Endothelial cell of umbilical vein (primary cell): ENCODE measurements around the gene OXSR1.

Source experiments
- EZH2 ChIP-seq: IDR thresholded peaks from 2 replicates; pipeline ENCODE4 v1.6.1; 2012; ENCODE audit warnings: borderline replicate concordance, low read depth, mild to moderate bottlenecking, moderate library complexity, low read length, inconsistent platforms; ENCODE audit not compliant: severe bottlenecking
- FOS ChIP-seq: IDR thresholded peaks from 2 replicates; pipeline ENCODE4 v1.6.1; 2011; ENCODE audit warnings: mild to moderate bottlenecking, low read length, moderate library complexity, borderline replicate concordance; ENCODE audit not compliant: insufficient read depth
- GATA2 ChIP-seq: IDR thresholded peaks from 2 replicates; pipeline ENCODE4 v1.7.0; 2011; ENCODE audit warnings: low read depth, mild to moderate bottlenecking, moderate library complexity, mixed read lengths, low read length; ENCODE audit not compliant: insufficient read length, insufficient read depth
- JUN ChIP-seq: IDR thresholded peaks from 2 replicates; pipeline ENCODE4 v1.6.1; 2011; ENCODE audit warnings: borderline replicate concordance, low read depth; ENCODE audit not compliant: insufficient read length, insufficient read depth
- MYC ChIP-seq: IDR thresholded peaks from one replicate; pipeline ENCODE4 v1.6.1; 2011; ENCODE audit warnings: mild to moderate bottlenecking, low read depth, low read length
- POLR2A ChIP-seq: IDR thresholded peaks from 2 replicates; pipeline ENCODE4 v1.6.1; 2012; ENCODE audit warnings: low read depth, mild to moderate bottlenecking, control low read depth, low read length
- POLR2AphosphoS5 ChIP-seq: IDR thresholded peaks from 2 replicates; pipeline ENCODE4 v1.6.1; 2012; ENCODE audit warnings: low read depth, mild to moderate bottlenecking, control low read depth, low read length, moderate library complexity; ENCODE audit not compliant: insufficient read depth
- TF ChIP-seq, protein P1 (sequence below), 2 donors: IDR thresholded peaks; 1 replicate in 1 of 2; 2 replicates in 1 of 2; pipeline ENCODE4 v1.5.1; 2011; ENCODE audit warnings: low read length in 2 of 2, mild to moderate bottlenecking in 2 of 2, moderate library complexity in 2 of 2, control low read depth in 1 of 2, inconsistent platforms in 1 of 2, low read depth in 1 of 2; ENCODE audit not compliant: insufficient read depth in 1 of 2; ENCODE audit errors: extremely low read depth in 1 of 2
- TF ChIP-seq, protein P2 (sequence below): IDR thresholded peaks from 2 replicates; pipeline ENCODE4 v1.6.1; 2011; ENCODE audit not compliant: insufficient read depth, insufficient read length

DNA sequence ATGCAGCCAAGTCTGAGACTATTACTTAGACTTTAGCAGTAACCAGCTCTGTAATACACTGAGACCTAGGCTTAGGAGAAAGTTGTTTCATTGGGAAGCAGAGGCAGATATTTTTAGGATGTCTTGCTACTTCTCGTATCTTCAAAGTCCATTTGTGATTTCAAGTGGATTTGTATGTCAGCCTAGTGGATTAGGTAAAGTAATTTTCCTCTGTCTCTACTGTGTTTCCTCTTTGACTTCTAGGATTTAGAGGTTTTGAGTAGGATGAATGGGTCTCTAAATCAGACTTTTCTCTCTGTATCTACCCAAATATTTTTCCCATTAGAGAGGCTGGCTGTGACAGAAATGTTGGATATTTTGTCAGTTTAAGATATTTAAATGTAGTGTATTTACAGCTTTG lies 46.8 kb downstream of the OXSR1 start:
- TF ChIP-seq, protein P1, sequence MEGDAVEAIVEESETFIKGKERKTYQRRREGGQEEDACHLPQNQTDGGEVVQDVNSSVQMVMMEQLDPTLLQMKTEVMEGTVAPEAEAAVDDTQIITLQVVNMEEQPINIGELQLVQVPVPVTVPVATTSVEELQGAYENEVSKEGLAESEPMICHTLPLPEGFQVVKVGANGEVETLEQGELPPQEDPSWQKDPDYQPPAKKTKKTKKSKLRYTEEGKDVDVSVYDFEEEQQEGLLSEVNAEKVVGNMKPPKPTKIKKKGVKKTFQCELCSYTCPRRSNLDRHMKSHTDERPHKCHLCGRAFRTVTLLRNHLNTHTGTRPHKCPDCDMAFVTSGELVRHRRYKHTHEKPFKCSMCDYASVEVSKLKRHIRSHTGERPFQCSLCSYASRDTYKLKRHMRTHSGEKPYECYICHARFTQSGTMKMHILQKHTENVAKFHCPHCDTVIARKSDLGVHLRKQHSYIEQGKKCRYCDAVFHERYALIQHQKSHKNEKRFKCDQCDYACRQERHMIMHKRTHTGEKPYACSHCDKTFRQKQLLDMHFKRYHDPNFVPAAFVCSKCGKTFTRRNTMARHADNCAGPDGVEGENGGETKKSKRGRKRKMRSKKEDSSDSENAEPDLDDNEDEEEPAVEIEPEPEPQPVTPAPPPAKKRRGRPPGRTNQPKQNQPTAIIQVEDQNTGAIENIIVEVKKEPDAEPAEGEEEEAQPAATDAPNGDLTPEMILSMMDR (IDR thresholded peaks at IDR 0.05; ENCODE audit: extremely low read depth in 1 of 2, insufficient read depth in 1 of 2, low read depth in 1 of 2, low read length in 2 of 2): no peak
- no peak for TF ChIP-seq GATA2
- no peak for TF ChIP-seq POLR2A
- no peak for TF ChIP-seq MYC
- TF ChIP-seq, protein P2, sequence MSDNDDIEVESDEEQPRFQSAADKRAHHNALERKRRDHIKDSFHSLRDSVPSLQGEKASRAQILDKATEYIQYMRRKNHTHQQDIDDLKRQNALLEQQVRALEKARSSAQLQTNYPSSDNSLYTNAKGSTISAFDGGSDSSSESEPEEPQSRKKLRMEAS: no peak
- TF ChIP-seq EZH2: no peak
- no peak for TF ChIP-seq FOS
- no peak for TF ChIP-seq POLR2AphosphoS5
- TF ChIP-seq JUN: no peak
